Right renal pelvis (tissue), 4 donors: ENCODE data around the gene CUL4A. TPM values are rescaled to one million over a fixed set of nuclear protein-coding genes. Genes with fewer than 3 reads are reported as not detected.

Experiments used
- DNase-seq, 4 donors: peaks; one replicate each; pipeline ENCODE4 v3.0.0-alpha.2; 2013; ENCODE audit warnings: low read depth in 4 of 4, low spot score in 3 of 4, missing footprints in 1 of 4
- polyA plus RNA-seq, 4 donors: library from polyadenylated mRNA; unstranded; fragments of 120-200 nt; gene quantifications; one replicate each; pipeline ENCODE4 v1.2.1, GENCODE V29; 2013; ENCODE audit not compliant: insufficient read length in 4 of 4

Gene CUL4A
- polyA plus RNA-seq, 4 donors = 74.6 to 85.3 (median 82.0) TPM

DNA sequence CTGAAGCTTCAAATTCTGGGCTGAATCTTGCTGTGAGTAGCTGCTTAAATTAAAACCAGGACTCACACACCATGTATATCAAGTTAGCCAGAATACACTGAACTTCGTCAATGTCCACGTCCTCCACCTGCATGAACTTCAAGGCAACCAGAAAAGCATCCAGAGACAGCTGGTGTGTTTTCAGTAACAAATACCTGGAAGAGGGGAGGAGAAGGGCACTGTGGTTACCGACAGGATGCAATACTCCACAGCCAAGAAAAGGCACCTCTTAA is 30.6 kb upstream of the CUL4A start:
- DNase-seq = no peak

DNA sequence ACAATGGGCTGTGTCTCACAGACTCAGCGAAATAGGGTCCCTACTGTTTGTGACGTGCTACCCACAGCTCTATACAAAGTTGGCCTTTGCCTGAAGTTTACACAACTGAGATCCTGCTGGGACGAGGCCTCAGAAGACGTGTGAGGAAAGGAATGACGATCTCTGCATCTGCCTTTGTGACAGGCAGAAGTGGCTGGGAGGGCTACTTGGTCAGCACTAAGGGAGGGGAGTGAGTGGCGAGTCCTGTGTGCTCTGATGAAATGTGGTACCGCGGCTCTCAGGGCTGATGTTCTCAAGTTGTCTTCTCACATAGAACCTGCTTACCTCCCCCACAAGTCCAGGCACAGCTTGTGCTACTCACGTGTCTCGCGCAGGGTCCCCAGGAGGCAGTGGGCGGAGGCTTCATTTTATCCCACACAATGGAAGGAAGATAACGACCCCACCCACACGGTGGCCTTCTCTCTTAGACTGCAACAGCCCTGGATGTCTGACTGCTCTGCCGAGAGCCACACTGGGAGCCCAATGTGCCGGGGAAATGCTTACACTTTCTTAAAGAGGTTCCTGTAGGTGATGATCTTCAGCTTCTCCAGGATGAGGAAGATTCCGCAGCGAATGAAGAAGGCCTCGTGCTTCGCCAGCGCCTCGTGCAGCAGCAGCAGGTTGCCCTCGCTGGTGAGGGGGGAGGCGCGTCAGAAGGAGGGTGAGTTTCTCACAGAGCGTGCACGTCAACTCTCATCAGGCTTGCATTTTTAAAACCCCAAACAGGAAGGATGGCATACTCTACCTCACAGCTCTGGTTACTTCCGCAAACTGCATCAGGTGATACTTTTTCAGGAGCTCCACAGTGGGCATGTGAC is 29.8 kb upstream of the CUL4A start:
- no peak for DNase-seq

DNA sequence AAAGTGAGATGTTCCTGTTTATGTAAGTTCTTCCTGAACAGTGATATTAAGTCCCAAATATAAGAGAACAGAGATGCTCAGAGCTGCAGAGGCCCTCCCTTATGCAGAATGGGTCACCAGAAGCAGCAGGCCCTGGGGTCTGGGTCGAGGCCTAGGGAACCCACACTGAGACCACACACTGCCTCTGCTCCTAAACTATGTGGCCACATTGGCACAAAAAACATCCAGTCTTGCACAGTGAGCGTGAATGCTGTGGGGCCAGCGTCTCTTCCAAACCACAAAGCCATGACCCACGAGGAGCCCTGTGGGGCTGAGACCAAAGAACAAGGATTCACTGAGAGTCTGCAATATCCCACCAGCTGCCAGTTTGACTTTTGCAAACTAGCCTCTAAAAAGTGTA is 27.4 kb upstream of the CUL4A start:
- DNase-seq = no peak

DNA sequence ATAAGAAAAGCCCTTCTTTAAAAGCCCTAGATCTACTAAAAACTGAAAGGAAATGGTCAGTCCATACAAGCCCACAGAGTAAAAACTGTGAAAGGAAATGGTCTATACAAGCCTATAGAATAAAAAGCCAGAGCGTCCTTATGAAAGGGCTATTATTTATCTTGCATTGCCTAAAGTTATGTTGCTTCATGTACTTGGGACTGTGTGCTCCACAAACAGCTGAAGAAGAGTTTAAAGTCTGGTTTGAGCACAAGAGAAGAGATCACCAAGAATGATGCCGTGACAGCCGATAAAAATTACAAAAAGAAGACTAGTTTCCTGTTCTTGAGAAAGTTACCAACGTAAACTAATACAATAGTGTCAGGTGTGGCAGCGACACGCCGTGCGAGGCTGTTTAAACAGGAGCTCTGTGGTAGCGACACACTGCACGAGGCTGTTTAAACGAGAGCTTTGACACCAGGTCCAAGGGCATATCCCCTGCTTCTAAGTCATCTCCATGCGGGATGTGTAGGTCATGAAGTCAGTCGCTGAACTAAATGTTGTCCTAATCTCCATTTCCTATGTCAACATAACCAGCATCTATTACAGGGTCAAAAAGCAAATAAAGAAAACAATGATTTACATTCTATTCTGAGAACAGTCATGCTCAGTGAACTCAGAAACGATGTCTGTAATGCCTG is 25.8 kb upstream of the CUL4A start:
- no peak for DNase-seq

DNA sequence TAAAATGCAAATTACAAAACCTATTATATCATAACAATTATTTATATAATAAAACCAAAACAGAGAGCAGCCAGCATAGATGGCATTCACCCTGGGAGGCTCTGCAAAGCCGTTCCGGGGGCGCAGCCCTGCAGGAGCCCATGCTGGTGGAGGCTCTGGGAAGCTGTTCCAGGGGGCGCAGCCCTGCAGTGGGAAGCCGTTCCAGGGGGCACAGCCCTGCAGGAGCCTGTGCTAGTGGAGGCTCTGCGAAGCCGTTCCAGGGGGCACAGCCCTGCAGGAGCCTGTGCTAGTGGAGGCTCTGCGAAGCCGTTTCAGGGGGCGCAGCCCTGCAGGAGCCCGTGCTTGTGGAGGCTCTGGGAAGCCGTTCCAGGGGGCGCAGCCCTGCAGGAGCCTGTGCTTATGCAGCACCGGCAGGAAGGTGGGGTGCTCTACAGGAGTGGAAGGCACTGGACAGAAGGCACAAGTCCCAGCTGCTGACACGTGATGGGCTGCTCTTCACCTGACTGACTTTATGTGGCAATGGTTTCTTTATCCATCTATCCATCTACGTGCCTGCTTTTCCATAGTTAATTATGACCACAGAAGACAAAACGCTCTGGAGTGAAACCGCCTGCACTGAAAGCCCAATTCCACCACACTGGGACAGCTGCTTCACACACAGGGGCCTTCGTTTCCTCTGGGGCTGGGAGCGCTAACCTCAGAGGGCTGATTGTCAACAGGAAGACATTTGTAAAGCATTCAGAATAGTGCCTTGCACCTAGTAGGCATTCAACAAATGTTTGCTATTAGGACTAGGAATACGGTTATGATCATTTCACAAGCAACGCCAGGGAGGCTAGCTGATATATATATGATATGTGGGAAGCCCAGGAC is 24.6 kb upstream of the CUL4A start:
- no peak for DNase-seq

DNA sequence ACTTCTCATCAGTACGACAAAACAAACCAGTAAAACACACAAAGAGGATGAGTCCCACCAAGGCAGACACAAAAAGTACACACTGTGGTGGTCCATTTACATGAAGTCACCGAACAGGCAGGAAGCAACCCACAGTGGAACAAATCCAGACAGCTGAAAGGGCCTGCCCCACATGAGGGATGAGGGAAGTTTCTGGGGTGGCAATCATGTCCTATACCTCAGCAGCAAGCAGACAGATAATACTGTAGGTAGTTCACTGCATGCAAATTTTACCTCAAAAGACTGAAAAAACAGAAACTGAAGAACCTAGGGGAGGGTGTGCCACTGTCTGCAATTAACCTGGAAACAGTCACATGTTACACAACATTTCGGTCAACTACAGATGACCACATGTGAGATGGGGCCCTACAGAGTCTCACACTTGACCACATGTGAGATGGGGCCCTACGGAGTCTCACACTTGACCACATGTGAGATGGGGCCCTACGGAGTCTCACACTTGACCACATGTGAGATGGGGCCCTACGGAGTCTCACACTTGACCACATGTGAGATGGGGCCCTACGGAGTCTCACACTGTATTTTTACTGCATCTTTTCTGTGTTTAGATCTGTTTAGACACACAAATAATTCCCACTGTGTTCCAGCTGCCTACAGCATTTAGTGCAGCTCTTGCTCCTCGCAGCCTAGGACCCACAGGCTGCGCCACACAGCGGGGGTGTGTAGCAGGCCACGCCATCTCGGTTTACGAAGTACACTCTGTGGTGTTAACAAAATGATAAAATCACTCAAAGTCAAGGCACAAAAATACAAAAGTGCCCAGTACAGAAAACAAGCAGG is 23.1 kb upstream of the CUL4A start:
- DNase-seq = no peak

DNA sequence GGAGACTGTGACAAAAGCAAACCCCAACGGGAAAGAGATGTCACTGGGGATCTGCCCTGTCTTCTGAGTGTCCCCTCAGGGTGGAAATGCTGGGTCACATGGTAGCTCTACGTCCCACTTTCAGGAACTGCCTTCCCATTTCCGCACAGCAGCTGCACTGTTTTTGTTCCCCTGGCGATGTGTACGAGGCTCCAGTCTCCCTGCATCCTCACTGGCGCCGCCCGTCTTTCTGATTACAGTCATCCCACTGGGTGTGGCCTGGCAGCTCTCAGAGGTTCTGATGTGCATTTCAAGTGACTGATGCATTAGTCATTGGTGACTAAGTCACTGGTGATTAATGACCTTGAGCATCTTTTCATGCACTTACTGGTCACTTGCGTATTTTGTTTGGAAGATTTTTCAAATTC is 22.1 kb upstream of the CUL4A start:
- no peak for DNase-seq

DNA sequence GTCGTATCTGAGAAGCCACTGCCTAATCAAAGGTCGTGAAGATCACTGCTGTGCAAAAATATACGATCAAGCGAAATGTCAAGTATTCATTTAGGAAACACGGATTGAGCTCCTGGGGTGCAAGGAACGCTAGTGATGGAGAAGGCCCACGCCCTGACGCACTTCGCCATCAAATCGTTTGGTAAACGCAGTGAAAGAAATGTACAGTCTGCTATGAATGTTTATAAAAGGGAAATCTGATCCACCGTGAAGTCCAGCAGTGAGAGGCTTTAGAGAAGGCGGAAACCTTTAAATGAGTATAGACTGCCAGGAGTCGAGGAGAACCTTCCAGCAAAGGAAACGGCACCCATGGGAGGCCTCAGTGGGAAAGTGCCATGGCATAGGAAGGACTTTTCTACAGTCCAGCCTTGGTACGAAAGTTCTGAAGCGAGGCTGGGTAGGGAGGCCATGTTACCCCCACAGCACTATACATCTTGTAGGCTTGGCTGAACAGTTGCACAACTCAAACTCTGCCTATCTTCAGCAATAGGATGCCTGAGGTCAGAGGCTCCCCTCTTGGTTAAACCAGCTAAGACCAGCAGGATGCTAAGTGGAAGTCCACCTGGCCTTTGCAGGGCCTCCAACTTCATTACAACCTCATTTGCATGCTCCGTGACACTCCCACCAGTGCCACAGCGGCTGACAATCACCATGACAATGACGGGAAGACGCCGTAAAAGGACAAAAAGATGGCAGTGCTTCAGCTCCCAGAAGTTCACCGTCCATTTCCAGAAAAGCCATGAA is 21.3 kb upstream of the CUL4A start:
- DNase-seq = no peak

DNA sequence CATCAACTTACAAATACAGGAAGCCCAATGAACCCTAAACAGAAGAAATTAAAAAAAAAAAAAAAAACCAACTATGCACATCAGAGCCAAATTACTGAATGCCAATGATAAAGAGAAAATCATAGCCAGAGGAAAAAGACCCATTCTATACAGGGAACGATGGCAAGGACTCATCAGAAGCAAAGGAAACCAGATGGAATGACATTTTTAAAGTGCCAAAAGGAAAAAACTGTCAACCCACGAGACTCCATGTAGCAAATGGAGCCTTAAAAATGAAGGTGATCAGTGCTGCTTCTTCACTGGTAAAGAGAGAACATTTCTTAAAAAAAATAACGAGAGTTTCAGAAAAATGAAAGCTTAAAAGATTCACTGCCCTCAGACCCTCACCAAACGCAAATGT is 19.2 kb upstream of the CUL4A start:
- DNase-seq = no peak

DNA sequence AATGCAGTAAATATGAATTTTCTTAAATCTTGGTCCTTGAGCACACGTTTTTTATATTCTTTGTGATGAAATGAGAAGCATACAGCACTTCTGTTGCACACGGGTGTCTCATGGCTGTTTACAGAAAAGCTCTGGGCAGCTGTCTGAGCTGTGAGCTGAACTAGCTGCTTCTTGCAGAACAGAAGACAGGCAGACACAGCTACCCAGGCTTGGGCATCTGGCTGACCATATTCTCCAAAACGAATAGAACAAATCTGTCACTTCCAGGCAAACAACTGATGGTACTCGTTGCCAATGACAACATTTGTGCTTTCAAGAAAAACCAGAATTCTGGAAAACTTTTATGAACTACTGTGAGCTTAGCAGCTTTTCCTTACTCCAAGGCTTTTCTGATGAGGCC is 17.1 kb upstream of the CUL4A start:
- DNase-seq = no peak

DNA sequence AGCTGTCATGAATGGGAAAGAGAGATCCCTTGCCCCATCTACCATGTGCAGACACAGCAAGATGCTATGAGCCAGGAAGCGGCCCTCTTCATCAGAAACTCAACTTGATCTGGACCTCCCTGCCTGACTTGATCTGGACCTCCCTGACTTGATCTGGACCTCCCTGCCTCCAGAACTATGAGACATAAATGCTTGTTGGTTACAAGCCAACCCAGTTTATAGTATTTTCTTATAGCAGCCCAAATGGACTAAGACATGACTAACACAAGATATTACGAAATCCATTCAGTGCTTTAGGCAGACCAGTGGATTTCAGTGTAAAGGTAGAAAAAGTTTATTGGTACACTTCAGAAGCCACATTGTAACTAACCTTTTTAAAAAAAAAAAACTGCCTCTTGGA is 16.5 kb upstream of the CUL4A start:
- no peak for DNase-seq

DNA sequence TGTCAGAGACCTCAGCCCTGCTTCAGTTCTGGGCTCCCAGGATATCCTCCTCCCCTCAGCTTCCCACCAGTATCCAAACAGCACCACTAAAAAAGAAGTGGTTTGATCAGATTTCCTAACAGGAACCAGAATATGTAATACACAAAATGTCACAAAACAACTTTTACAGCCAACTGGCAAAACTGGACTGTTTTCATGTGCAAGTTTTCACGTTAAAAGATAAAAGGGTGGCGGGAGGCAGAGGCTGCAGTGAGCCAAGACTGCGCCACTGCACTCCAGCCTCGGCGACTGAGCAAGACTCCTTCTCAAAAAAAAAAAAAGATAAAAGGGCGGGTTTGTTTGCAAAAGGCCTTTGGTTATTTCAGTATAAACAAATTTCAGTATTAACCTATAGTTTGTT is 14.1 kb upstream of the CUL4A start:
- no peak for DNase-seq

DNA sequence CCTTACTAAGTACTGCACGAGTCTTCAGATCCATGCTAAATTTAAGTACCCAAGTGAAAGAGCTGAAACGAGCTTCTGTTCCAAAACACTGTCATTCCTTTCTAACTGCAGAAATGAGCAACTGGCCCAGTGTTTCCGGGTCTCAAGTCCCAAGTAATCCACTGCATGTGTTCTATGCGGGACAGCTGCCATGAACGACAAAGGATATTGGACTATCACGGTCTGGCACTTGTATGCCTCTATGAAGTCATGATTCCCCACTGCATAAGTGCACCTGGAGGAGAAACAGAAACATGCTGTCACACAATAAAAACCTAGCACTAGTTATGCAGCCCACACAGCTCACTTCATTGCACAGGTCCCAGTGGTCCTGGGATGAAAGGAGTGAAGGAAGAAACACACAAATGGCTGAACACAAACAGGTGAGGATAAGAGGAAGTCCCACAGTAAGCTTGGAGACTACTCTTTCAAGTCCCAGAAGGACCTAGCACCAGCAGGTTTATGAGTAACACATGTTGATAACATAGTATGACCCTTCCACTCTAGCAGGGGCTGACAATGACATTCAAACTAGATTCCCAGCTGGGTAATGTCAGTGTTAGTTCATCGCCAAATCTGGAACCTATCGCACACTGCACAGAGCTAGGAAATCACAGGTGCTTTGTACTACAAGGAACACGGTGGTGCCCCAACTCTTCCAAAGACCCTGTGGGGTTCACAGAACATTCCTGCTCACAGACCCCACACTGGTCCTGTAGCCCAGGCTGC is 12.3 kb upstream of the CUL4A start:
- DNase-seq = no peak

DNA sequence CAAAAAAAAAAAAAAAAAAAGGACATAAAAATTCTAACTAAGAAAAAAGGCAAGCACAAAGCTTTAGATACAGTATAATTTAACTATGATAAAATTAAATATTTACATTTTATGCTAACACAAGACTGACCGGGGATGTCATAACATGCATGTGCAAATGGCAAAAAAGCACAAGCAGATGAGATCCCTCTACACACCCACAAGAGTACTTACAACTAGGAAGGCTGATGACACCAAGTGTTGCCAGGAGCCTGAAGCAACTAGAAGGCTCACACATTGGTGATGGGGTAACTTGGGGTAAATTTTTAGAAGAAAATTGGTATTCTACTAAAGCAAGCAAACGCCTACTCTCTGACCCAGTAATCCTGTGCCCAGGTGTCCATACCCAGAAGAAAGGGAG is 7.6 kb upstream of the CUL4A start:
- DNase-seq = no peak

DNA sequence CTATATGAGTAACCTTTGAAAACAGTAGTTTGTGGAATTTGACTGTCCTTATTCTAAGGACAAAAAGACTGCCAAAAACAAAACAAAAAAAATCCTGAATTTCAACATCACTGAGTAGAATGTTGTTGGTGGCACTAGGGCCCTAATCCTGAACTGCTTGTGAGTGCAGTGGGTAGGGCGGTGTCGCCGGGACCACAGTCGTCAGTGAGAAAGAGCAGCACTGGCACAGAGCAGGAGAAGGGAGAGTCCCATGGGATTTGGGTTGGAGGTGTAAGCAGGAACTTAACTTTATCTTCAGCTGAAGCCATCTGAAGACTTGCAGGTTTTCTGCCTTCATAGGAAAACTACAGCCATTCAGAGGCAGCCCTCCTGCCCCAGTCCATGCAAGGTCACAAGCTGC is 6.5 kb upstream of the CUL4A start:
- DNase-seq = no peak

DNA sequence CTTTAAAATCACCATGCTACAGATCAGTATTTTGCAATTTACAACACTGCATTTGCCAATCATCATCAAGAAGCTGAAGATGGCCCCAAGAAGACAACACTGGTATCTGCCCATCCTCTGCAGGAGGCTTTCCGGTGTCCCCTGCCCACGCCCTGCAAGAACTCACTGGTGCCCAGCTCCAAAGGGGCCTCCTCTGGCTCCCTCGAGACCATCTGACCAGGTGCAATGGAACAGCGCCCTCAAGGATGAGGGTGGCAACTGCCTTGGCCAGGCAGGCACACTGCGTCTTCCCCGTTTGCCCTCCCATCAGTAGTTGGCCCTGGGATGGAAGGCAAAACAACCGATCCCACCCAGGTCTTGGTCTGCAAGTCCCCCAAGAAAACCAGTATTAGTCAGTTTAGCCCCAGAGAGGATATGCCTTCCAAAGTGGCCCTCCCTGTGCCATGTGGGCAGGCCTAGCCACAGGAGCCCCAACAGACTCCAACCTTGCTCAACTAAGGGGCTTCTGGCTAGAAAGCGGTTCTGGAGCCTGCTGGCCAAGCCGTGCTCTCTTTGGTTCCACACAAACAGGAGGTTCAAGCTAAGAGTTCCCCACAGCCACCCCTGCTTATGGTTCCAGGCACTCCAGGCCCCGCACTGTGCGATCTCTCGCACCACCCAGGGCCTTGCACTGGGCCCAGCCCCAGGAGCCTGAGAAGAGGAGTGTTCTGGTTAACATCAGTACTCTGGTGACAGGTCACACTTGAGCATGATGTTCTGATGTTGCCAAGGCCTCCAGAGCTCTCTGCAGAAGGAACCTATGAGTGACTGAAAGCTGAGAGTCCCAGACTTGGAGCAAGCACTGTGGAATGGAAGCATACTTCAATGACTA is 5.7 kb upstream of the CUL4A start:
- no peak for DNase-seq

DNA sequence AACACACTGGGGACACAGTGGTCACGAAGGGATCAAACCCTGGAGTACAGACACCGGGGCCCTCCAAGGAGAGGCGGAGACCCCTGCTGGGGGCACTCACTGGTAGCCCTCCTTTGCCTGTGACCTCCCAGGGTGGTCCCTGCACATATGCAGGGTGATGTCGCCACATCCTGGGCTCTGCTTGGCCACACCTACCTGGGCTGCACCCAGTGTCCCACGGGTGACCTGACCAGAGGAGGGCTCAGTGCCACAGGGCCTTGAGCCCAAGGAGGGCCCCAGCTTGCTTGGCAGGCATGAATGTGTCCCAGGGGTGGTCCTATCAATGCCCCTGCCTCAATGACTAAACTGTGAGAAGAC is 5.1 kb upstream of the CUL4A start:
- DNase-seq = no peak

DNA sequence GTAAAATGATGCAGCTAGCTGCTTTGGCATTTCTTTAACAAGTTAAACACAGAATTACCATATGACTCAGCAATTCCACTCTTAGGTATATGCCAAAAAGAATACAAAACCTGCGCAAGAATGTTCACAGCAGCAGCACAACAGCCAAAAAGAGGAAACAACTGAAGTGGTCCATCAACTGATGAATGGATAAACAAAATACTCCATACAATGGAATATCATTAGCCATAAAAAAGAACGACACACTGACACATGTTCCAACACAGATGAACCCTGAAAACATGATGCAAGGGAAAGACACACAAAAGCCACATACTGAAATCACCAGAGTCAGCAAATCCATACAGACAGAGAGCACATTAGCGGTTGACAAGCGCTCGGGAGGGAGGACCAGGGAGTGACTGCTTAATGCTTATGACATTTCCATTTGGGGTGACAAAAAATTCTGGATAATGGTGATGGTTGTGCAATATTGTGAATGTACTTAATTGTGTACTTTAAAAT is 3.9 kb upstream of the CUL4A start:
- no peak for DNase-seq
